Skeletal muscle satellite cell (primary cell): ENCODE results near the gene MROH8.
"Not testable (repeated sequence)": the region's sequence is repeated elsewhere in the genome, so short reads cannot be mapped to it uniquely, and the experiment has no call there.

Experiments used
- H3K27me3 ChIP-seq: 2 replicates; pipeline ENCODE4 v1.7.0; 2013; ENCODE audit warnings: low read length; ENCODE audit not compliant: control insufficient read depth, insufficient read depth
- H3K36me3 ChIP-seq: 2 replicates; pipeline ENCODE4 v1.7.0; 2013; ENCODE audit warnings: mild to moderate bottlenecking, control low read depth, low read length; ENCODE audit not compliant: insufficient read depth
- H3K4me1 ChIP-seq: 2 replicates; pipeline ENCODE4 v1.7.0; 2013; ENCODE audit warnings: low read length; ENCODE audit not compliant: control insufficient read depth, insufficient read depth
- H3K4me2 ChIP-seq: 2 replicates; pipeline ENCODE4 v1.7.0; 2013; ENCODE audit warnings: mild to moderate bottlenecking, low read length
- H3K4me3 ChIP-seq: 2 replicates; pipeline ENCODE4 v1.7.0; 2013; ENCODE audit warnings: low read length
- H3K9ac ChIP-seq: 2 replicates; pipeline ENCODE4 v1.7.0; 2013; ENCODE audit warnings: mild to moderate bottlenecking, low read depth, low read length, moderate library complexity
- H3K9me3 ChIP-seq: replicated peaks from 2 replicates; pipeline ENCODE4 v1.7.0; 2013; ENCODE audit warnings: mild to moderate bottlenecking, control low read depth, low read length

MROH8 gene

GRCh38 chr20:37072293-37073196 is 106.8 kb downstream of the MROH8 start:
- no peak overlapping the region for H3K9ac ChIP-seq
- no peaks in the 10 kb centered on the region for H3K9me3 ChIP-seq
- H3K4me2 ChIP-seq: no peak overlapping the region
- H3K4me1 ChIP-seq: no peaks in the 10 kb centered on the region
- no peaks in the 10 kb centered on the region for H3K27me3 ChIP-seq
- no peaks in the 10 kb centered on the region for H3K36me3 ChIP-seq
- no peak overlapping the region for H3K4me3 ChIP-seq

DNA sequence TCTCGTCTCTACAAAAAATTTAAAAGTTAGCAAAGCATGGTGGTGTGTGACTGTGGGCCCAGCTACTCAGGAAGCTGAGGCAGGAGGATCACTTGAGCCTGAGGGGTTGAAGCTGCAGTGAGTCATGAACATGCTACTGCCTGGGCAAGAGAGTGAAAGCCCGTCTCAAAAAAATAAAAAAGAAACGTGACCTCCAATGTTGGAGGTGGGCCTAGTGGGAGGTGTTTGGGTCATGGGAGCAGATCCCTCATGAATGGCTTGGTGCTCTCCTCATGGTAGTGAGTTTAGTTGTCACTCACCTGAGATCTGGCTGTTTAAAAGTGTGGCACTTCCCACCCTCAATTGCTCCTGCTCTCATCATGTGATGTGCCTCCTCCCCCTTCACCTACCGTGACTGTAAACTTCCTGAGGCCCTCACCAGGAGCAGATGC is 107.9 kb downstream of the MROH8 start:
- Histone ChIP-seq H3K4me3 (no peak overlapping the region), H3K9me3 (no peaks in the 10 kb centered on the region), H3K4me2 (no peak overlapping the region), H3K9ac (no peak overlapping the region), H3K4me1 (no peaks in the 10 kb centered on the region), H3K27me3 (no peaks in the 10 kb centered on the region), H3K36me3 (peaks cover under 1% of the 10 kb centered on the region)

GRCh38 chr20:37069563-37069962 is 109.8 kb downstream of the MROH8 start:
- not testable (repeated sequence) for H3K4me3 ChIP-seq, H3K4me1 ChIP-seq, H3K27me3 ChIP-seq, H3K4me2 ChIP-seq, H3K9me3 ChIP-seq, H3K9ac ChIP-seq
- H3K36me3 ChIP-seq: peaks cover 11% of the 10 kb centered on the region

DNA sequence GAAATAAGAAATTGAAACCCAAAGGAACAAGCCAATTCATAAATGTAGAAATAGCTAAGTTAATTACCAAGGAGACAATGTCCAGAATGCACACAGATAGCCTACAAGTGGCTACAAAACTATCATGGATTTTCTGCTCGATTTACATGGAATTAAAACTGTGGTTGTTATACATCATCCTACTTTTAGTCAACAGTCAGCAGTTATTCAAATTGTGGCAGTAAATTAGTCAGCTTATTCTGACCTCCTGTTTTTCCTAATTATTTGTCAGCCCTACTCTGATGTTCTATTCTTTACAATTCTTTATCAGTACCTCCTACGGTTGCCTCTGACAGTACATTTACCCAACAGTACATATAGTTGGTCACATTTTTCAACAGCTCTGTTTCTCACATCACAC is 113.2 kb downstream of the MROH8 start:
- peaks cover 11% of the 10 kb centered on the region for H3K36me3 ChIP-seq
- H3K4me1 ChIP-seq: no peaks in the 10 kb centered on the region
- no peaks in the 10 kb centered on the region for H3K27me3 ChIP-seq
- H3K9me3 ChIP-seq: no peaks in the 10 kb centered on the region
- H3K9ac ChIP-seq: no peak overlapping the region
- no peak overlapping the region for H3K4me3 ChIP-seq
- no peak overlapping the region for H3K4me2 ChIP-seq

- no peak overlapping the region for H3K9ac ChIP-seq
- no peak overlapping the region for H3K4me2 ChIP-seq
- H3K4me3 ChIP-seq: no peak overlapping the region
- H3K27me3 ChIP-seq: no peaks in the 10 kb centered on the region
- H3K36me3 ChIP-seq: peaks cover 11% of the 10 kb centered on the region
- no peaks in the 10 kb centered on the region for H3K9me3 ChIP-seq
- no peaks in the 10 kb centered on the region for H3K4me1 ChIP-seq
These were observed 124.1 kb downstream of the MROH8 start for GRCh38 chr20:37055276-37055675.

DNA sequence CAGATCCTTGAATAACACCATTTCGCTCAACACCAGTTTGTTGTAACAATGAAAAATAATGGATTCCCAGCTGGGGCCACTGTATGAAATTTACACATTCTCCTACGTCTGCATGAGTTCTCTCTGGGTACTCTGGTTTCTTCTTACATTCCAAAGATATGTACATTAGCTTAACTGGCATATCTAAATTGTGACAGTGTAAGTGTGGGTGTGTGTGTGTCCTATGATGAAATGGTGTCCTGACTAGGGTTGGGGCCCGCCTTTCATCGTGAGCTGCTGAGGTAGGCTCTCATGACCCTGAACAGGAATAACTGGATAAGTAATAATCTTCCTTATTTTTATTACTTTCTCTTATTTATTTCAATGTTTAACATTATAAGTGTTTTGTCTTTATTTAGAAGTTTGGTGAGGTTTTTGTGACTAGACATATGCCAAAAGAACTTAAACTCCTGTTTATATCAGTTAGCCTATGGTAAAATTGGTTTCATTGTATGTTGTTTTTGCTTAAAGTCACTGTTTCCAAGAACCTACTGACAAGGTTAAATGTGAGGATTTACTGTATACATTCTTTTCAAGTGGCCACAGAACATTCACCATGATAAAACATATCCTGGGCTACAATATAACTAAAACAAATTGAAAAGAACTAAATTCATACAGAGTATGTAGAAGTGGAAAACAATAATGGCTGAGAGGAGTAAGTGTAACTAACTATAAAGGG is 126.0 kb downstream of the MROH8 start:
- Histone ChIP-seq H3K9ac (no peak overlapping the region), H3K36me3 (peaks cover 5% of the 10 kb centered on the region), H3K4me3 (no peak overlapping the region), H3K4me2 (no peak overlapping the region), H3K4me1 (no peaks in the 10 kb centered on the region), H3K9me3 (no peaks in the 10 kb centered on the region), H3K27me3 (no peaks in the 10 kb centered on the region)
